GM18517 (cell line): ENCODE measurements around the gene TSC22D3.
A peak's percentile ranks its signal among the peaks of the same experiment; 100 is the strongest.

Source experiments
- ATAC-seq: cut with Tn5 transposase; IDR thresholded peaks from one replicate; pipeline ENCODE4 v1.9.1; 2021; ENCODE audit warnings: mild to moderate bottlenecking, moderate library complexity; ENCODE audit not compliant: unreplicated experiment

Gene TSC22D3

DNA sequence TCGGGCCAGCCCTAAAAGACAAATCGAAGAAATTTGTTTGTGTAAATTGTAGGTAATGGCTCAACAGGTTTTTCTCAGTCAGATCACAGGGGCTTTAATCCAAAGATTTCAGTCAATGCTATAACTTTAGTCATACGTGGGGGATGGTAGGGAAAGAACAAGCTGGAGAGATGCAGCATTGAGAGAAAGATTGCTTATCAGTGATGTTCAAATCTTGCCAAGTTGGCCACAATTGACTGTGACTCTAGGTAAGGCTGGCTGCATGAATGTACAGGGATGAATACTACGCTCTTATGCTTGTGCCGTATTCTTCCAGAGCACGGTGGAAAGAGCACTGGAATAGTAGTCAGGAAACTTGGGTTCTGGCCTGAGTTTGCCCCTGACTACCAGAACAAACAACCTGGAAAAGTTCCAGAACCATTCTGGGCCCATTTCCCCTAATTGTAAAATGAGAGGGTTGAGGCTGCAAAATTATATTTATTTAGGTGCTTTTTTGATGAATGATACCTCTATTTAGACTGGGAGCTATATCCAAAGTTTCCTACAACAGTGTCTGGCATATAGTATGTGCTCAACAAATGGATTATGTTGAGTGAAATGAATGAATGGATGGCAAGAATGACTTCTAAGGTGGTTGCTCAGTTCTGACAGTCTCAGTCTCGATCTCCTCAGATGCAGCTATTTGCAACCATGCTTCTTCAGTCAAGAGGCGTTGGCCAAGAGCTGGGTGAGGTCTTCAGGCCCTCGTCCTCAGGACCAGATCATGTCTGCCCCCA is 44.4 kb downstream of the TSC22D3 start:
- ATAC-seq: no peak

DNA sequence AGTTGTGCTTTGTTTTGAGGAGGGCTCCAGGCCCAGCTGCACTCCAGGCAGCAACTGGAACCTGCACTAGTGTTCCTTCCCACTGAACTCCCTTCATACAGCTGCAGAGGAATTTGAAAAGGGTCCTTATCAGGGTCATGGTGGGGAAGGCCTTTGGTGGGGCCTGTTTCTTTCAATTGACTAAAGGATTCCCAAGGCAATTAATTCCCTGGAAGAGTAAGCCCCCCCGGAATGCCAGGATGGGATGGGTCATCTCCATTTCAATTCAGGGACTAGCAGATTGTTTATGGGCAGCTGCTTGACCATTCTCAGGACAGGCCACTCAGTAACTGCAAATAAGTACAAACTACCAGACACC is 45.3 kb downstream of the TSC22D3 start:
- ATAC-seq: no peak

DNA sequence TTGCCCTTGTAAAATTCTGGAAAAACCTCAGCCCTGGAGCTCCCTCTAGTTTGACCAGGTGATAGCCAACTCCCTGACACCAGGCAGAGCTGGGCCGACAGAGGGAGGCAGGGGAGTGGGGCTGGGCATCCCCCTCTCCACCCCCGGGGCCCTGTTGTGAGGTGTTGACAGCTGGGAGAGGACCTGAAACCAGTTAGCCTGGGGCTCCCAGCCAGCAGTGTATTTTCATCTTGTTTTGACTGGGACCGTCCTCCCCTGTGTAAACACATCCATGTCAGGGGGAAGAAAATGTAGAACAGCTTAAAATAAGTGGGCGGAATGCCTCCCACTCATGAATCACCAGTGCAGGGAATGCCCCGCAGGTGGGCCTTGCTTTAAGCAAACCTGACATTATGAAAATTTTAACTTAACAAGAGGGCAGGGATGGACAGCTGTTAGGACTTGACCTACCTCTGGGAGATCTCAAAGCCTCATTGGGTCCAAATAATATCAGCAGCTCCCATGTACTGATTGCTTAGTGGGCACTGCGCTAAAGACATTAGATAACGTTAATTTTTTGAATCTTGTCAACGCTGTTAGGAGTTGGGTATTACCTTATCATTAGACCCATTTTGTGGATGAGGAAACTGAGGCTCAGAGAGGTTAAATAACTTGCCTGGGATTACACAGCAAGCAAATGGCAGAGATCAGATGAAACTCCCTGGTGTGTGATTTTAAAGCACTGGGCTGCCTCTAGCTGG is 45.9 kb downstream of the TSC22D3 start:
- ATAC-seq: peak; percentile 73

DNA sequence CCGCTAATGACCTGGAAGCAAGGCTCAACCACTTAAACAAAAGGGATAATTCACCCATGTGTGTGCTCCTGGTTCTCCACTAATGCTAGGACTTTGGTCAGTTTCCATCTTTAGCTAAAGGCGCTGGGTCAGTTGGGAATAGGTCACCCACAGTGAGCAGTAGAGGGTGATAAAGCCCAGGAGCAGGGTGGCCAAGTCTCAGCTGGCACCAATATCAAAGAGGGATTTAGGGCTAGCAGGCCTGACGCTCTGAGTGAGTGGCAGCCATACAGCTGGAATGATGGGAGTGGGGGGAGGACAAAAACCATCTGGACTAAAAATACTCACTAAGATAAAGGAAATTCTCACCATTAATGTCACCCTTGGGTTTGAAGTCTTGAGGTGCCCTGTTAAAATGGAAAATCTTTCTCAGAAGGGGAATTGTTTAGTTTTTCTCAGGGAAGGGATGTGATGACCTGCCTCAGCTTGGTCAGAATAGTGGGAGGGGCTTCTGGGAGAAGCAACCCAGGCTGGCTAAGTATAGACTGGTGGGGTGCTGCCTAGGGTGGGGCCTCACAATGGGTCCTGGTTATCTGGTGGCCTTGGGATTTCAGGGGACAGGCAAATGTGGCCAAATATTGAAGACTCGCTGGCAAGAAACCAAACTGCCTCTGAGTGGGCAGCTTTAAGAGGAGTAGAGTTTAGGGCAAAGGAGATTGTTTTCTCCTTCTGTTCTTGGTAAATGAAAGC is 47.1 kb downstream of the TSC22D3 start:
- no peak for ATAC-seq

DNA sequence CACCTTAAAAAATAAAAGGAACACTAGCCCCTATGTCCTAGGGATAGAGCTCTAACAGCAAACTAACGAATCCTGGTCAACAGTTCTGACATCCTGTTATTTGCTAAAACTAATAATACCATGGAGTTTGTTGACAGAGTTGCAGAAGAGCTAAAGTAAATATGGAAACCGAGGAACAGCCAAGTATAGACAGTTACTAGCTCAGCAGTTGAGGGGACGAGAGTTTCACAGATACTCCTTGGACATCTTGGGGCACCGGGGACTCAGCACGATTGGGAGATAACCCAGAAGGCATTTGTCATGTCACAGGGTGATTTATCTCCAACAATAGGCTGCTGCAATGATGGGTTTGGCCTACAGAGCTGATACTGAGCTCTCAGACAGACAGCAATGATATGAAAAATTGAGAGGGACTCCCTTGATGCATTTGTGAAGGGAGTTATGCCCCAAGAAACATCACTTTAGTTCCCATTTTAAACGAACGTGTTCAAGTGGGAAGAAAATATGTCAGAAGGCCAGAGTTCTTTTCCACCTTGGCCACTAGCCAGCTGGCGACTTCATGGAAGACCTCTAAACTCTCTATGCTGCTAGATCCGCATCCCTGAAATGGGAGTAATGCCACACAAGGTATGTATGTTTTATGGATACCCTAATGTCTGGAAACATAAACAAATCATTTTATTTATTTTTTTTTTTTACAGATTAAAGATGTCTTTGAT is 48.6 kb downstream of the TSC22D3 start:
- no peak for ATAC-seq

DNA sequence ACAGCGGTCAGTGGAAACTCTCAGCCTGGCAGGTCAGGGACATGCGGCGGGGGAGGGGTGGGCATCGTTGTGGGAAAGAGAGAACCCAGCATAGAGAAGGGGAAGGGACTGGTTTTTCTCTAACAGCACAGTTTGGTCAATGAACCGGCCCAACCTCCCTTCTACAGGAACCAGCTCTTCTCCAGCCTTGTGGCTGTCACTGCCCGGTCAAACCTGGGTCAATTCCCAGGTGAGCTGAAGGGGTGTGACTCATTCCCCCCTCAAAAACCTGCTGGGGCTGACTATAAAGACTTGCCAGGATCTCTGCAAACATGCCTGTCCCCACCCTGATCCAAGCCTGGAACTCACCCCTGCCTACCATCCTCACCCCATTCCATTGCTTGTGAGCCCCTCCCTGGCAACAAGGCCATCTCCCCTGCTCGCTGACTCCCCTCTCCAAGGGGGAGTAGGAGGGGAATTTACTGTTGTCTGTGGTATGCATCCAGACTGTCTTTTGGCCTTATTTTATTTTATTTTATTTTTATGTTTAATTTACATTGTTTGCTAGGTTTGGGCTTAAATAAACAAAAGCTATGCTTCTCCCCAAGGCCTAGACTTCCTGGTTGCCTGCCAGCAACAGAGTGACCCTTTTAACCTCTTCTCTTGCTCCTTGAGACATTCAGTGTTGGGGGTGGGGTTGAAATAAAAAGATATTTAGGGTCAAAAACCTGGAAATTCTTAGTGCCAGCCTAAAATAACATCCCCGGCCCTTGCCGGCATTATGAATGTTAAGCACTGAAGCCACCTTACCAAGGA is 49.6 kb downstream of the TSC22D3 start:
- ATAC-seq: no peak

DNA sequence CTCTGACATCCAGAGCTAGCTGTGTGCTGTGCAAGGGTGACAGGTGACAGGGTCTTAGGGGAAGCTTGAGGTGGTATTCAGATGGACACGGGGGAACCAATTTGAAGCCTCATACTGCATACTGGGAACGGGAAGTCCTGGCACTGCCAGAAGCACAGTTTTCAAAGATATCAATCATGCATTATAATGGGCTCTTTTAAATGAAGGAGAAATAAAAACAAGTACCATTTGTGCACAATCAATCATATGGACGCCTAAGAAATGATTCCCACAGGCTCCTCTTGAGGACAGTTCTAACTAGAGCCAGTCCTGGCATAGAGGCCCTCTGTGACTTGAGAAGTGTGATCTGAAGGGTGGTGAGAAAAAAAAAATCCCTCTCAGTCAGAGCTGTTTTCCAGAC is 50.9 kb downstream of the TSC22D3 start:
- no peak for ATAC-seq

DNA sequence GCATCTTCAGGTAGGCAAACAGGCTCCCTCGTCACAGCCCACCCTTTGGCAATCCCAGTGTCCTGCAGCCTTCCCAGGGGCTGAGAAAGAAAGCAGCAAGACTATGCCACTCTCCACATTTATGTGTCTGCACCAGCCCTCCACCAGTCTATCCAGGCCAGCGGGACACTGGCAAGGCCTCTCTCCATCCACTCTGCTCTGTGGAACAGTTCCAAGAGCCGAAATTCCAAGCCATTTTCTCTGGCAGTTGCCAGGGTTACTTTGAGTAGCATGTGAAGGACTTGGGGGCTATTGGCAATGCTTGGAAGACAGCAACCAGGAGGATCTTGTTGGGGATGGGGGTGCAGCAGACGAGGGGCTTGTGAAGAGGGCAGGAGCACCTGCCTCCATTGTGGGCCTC is 52.1 kb downstream of the TSC22D3 start:
- ATAC-seq: no peak

DNA sequence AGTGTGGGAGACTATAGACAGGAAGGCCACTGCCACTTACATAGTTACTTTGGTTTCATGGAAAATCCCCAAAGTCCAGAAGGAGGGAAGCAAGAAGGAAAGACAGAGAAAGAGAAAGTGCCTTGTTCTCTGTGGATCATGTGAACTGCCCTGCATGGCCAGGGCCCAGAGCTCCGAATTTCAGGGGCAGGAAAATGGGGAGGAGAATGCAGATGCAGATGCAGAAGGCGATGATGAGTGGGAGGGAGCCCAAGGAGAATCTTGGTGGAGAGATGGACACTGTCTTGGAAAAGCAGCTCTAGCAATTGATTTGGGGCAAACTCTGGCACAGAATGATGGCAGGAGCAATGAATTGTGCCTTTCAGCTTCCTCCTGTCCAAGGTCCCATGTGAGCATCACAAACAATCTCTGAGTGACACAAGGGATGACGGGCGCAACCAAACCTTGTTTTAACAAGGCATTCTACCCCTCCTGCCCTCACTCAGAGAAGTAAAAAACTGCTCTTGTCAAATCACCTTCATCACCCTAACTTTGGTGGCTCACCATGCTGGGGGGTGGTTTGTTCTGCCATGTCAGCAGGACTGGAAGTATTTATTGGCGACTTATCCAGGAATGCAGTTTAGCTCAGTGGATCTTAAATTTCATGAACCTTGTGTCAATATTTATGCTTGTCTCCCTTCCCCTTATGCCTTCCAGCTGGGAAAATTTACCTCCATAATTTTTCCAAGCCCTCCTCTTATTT is 53.5 kb downstream of the TSC22D3 start:
- ATAC-seq: no peak

DNA sequence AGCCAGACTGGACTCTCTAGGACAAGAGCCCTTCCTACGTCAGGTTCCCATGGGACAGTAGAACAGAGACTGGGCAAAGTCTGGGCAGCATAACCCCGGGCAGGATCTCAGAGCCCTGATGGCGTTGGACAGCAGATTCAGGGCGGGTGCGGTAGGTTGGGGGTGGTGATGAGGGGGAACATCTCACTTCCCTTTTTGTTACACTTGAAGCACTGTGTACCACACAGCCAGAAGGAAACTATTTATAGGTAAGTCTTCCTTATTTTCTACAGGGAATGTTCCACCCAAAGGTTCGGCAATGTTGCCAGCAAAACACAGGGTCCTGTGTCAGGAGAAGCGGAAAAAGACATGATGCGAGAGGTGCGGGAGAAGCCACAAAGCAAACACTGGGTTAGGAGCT is 54.3 kb downstream of the TSC22D3 start:
- no peak for ATAC-seq

DNA sequence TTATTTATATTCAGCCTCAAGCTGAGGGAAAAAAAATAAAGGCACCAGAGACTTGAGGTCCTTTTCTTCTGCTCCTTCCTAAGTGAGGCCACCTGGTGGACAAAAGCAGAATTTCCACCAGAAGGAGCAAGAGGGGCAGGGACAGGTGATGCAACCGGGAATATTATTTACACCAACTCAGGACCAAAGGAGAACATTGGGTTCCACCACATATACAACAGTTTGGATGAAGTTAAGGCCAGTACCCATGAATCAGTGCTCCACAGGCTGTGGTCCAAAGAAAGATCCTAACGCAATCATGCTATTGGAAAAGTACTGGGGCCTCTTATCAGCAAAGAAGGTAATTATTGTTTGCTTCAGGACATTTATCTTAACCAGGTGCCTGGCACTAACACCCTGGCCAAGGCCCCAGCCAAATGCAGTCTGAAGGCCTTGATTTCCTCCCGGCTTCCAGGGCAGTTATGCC is 57.4 kb downstream of the TSC22D3 start:
- no peak for ATAC-seq

DNA sequence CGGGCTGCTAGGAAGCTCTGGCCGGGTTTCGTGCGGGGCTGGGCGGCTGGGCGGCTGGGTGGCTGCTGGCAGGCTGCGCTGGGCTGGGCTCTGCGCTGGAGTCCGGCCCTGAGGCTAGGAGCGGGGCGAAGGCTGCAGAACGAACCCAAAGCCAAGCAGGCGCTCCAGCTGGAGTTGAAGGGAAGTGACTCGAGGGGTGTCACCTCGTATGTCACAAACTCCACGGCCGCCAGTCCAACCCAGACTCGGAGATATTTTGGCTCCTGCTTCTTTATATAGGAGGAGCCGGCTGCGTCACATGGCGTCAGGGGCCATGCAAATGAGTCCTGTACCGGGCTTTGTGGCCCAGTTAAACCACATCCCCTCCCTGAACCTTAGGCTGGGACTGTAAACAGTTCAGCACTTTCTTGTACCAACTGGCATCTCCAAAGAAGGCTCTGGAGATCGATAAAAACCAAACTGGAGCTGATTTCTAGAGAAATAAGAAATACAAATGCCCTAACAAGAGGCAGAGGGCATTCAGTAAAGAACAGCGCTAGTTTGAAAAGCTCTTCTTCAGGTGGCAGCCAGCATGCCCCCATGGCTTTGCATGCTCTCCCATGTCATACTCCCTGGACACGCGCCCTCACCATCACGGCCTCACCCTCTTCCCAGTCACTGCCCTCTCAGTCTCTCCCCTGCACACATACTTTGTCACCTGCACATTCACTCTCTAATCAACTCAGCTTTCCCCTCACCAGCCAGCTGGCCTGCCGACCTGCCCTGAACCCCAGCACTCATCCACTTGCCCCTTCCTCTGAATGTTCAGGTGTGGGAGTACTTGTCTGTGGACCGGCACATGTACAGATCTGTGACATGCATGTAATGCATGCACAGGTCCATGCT is 58.5 kb downstream of the TSC22D3 start:
- peak; percentile 80 for ATAC-seq

DNA sequence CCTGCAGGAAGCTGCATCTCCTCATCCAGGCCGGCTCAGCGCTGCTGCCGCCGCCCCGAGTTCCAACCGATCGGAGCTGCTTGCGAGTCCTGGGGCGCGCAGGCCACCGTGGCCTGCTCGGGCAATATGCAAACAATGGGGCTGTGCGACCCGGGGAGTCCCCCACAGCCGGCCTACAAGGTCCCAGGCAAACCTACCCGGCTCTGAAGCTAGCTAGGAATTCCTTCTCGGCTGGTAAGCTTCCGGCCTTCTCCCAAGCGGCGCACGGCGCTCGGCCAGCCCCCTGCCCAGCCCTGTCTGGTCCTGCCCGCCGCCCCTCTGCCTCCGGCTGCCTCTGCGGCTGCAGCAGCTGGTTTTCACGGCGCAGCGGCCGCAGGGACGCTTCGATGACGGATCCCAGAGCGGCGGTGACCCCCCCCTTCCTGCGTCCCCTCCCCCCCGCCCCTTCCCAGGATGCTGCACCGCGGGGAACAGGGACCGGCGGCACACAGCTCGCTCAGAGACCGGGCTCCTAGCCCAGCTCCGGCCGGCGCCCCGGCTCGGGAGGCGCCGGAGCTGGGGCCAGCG is 59.4 kb downstream of the TSC22D3 start:
- ATAC-seq: no peak

DNA sequence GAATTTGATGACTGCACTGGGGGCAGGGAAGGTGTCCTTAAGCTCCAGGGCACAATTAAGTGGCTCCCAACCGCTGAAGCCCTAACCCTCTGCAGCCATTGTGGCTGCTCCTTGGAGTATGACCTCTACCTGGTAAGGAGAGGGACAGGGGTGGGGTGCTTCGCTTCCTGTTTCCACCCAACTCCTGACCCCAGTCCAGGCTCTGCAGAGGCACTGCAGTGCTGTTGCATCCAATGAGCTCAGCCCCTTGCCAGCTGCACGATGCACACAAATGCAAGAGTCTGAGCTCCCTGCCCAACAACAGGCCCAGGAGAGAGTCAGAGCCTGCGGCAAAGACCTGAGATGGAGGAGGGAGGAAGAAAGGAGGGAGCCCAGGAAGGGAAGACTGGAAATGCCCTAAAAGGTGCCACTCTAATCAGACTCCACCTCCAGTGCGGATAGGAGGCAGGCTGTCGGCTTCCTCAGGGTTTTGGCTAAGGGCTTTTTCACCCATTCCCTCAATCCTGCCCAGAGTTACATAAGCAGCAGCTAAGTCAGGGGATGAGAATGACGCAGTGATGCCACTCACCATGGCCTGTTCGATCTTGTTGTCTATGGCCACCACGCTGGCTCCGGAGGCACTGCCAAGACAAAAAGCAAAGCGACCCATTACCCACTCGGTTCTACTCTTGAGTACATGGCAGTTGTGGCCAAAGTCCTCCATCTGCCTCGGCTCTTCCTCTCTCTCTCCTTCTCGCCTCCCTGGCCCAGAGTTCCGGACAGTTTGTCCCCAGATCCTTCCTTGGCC is 60.1 kb downstream of the TSC22D3 start:
- ATAC-seq: no peak

DNA sequence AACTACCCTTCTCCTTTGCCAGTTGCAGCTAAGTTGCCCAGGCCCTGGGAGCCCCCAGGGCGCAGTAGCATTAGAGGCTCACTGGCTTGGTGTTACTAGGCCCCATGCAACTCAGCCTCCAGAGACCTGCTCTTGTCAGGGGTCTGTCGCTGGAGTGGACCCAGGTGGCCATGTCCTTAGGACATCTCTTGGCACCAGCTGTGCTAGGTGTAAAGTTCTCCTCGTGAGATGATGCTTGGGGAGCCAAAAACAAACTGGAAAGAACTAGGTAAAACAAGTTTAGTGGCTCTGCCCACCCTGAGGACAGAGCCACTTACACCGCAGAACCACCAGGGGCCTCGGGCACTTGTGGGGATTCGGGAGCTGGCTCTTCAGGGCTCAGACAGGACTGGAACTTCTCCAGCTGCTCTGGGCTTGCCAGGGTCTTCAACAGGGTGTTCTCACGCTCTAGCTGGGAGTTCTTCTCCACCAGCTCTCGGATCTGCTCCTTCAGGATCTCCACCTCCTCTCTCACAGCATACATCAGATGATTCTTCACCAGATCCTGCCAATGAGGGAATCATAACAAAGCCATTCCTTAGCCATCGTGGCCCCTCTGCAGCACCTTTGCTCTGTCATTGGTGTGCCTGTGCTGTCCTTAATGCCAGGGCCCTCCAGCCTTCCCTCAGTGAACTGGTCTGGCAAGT is 61.2 kb downstream of the TSC22D3 start:
- no peak for ATAC-seq

DNA sequence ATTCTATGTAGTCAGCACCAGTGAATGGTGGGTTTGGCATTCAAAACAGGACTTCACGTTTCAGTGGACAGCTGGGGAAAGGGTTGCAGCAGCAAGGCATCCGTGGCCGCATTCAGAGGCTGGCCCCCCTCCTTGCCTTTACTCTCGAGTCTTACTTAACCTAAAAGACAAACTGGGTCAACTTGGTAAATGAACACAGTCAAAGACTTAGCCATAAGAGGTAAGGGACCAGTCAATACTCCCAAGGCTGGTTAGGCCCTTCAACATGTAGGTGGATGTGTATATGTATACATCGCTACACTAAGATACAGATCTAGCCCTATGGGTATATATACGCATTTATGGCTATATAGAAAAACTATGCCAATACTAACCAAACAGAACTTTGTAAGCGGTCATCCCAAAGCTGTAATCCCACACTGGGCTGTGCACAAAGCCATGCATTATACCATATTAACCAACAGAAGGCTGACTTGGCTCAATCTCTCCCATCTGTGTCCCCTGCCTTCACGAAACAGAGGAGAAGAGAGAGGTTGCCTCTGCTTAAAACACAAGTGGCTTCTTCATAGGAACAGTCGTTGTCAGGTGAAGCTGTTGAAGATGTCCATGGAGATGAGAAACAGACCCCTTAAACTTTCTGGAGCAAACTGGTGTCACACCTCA is 61.9 kb downstream of the TSC22D3 start:
- no peak for ATAC-seq

DNA sequence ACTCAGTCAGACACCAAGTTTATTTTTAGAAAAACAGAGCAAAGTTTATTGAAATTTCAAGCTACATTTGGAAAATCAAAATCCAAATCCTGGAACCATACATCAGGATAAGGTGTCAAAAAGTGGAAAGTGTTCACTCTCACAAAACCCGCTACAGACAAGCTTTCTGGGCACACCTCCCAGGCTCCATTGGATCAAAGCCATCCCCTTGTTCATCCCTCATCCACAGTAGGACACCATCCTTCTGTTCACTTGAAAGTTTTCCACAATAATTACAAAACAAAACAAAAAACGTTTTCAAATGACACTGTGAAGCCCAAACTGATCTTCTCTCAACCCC is 62.4 kb downstream of the TSC22D3 start:
- ATAC-seq: no peak
